DMS 273 treated with DMSO at 0.1 percent for 48 hours (cell line): ENCODE results near the gene SPOCK1.
"Not testable (repeated sequence)": the region's sequence is repeated elsewhere in the genome, so short reads cannot be mapped to it uniquely, and the experiment has no call there.

Experiments used
- DNase-seq: peaks from one replicate; lab custom pipeline; 2025; lab: John Stamatoyannopoulos, UW

Gene SPOCK1

GRCh38 chr5:137498736-137499505 is at the start of gene SPOCK1:
Gene SPOCK1 (minus strand): TSS chr5:137499326.
- peak; percentile 33 for DNase-seq

DNA sequence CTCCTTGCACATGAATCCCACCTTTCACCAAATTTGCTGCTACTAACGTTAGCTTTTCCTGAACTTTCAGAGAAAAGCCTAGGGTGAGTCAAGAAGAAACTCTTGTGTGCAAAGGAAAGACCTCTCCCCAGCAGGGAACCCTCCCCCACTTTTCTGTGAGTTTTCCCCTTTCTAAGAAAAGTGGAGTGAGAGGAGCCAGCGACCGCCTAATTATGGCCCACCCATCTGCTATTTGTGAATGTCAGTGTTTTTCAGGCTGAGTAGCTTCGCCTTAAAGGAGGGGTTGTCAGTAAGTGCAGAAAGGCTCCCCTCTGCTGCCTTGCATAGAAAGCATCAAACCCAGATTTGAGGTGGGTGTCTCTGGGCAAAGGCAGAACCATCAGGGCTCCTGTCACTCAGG is 46.8 kb upstream of the SPOCK1 start:
- no peak for DNase-seq

DNA sequence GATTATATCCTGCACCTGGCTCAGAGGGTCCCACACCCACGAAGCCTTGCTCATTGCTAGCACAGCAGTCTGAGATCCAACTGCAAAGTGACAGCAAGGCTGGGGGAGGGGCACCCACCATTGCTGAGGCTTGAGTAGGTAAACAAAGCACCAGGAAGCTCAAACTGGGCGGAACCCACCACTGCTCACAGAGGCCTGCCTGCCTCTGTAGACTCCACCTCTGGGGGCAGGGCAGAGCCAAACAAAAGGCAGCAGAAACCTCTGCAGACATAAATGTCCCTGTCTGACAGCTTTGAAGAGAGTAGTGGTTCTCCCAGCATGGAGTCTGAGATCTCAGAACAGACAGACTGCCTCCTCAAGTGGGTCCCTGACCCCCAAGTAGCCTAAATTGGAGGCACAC is 36.3 kb upstream of the SPOCK1 start:
- not testable (repeated sequence) for DNase-seq

- no peak for DNase-seq
These were observed 34.8 kb upstream of the SPOCK1 start for GRCh38 chr5:137533963-137534362.

DNA sequence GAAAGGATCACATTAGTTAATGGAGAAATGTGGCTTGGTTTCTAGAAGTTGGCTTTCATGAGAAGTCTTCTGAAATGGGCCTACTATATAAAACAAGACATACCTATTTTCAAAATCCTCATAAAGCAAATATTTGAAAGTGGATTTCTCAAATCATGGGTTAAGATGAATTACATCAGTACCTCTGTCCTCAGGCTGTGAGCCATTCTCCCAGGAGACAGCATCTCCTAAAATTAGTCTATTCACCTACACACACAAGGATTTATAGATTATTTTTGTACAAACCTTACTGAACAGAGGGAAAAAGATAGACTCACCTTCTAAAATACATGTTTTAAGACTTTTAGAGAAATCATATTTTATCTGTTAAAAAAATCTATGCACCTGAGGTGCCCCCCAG is 32.1 kb upstream of the SPOCK1 start:
- no peak for DNase-seq

DNA sequence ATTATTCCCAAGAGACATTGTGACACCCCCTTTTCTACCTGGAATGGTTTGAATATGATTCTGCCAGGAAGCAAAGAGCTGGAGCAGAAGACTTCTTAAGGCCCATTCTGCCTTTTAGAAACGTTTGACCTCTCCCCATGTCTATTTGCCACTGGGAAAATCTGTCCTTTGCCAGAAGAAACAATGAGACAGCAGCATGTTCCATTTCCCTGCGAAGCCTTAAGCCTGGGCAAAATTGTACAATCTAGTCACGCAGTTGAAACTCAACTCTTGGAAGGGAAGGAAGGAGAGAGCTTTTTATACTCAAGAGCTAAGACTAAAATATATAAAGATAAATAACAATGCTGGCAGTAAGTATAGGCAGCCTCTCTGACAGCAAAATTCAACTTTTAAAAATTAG is 22.1 kb upstream of the SPOCK1 start:
- no peak for DNase-seq

DNA sequence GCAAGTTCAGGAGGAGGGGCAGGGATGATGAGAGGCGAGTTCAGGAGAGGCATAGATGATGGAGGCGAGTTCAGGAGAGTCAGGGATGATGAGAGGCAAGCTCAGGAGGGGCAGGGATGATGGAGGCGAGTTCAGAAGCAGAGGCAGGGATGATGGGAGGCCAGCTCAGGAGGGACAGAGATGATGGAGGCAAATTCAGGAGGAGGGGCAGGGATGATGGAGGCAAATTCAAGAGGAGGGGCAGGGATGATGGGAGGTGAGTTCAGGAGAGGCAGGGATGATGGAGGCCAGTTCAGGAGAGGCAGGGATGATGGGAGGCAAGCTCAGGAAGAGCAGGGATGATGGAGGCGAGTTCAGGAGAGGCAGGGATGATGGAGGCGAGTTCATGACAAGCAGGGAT is 17.8 kb upstream of the SPOCK1 start:
- DNase-seq, result no peak

DNA sequence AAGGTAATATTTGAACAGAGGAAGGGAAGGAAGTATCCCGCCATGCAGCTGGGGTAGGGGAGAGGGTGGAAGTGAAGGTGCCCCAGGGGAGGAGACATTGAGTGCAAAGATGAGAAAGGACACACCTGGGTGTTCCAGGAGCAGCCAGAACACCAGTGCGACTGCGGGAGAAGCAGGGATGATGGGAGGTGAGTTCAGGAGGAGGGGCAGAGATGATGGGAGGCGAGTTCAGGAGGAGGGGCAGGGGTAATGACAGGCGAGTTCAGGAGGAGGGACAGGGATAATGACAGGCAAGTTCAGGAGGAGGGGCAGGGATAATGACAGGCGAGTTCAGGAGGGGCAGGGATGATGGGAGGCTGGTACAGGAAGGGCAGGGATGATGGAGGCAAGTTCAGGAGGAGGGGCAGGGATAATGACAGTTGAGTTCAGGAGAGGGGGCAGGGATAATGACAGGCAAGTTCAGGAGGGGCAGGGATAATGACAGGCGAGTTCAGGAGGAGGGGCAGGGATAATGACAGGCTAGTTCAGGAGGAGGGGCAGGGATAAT is 17.2 kb upstream of the SPOCK1 start:
- DNase-seq, result no peak

DNA sequence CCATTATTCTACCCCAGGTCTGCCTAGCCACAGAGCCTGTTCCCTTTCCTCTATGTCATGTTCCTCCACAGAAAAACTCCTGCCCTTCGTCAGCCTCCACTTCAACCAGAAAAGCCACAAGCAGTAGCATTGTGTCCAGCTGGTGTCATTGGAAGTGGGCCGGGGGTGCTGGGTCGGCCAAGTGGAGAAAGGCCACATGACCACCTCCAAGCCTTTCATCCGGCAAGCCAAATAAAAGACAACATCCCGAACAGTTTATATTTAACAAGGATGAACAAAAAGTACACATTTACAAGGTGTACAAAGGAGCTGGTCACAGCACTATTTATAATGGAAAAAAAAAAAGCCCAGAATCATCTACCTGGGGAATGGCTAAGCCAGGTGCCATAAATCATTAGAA is 16.1 kb upstream of the SPOCK1 start:
- DNase-seq, result no peak

- DNase-seq, result no peak
These were observed 11.5 kb upstream of the SPOCK1 start for GRCh38 chr5:137510671-137511070.

- no peak for DNase-seq
These were observed 8.0 kb upstream of the SPOCK1 start for GRCh38 chr5:137507150-137507549.

- DNase-seq, result no peak
These were observed 7.2 kb upstream of the SPOCK1 start for GRCh38 chr5:137506296-137506695.

GRCh38 chr5:137504916-137505315 is 5.8 kb upstream of the SPOCK1 start:
- DNase-seq, result no peak

- no peak for DNase-seq
These were observed 4.3 kb upstream of the SPOCK1 start for GRCh38 chr5:137503456-137503855.

- DNase-seq, result no peak
These were observed 3.5 kb upstream of the SPOCK1 start for GRCh38 chr5:137502632-137503031.

DNA sequence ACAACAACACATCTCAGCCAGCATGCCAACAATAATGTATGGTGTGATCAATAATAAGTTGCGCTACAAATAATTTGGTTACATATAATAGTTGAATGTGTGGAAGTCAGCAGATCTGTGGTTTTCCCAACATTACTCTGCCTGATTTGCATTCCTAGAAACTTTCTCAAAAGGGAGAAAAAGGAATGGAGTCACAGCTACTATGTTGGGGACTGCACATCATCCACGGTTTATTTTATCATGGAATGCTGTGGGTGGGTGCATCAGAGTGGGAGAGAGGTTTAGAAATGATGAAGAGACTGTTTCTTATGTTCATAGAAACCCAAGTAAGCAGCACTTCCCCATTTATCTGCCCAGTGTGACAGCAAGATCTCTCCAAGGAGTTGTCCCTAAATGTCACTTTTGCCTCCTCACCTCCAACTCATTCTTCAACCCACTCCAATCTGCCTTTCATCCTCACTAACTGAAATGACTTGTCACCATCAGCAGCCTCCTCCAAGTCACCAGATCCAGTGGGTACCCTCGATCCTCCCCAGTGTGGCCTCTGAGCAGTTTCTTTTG is 2.8 kb upstream of the SPOCK1 start:
- DNase-seq, result no peak

DNA sequence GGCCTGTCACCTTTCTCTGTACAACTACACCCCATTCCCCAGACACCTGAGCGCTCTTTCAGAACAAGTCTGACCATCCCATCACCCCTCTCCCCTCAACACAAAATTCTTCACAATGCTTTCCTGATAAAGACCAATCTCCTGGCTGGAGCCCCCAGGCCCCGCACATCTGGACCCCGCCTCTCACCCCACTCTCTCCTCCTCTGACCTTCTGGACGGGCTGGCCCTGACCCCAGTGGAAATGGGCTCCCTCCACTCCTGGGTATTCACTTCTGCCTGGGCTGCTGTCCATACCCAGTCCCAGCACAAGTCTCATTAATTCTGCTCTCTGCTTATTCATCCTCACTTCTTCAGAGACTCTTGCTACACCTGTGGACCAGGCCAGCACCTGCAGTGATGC is 2.1 kb upstream of the SPOCK1 start:
- DNase-seq, result no peak

DNA sequence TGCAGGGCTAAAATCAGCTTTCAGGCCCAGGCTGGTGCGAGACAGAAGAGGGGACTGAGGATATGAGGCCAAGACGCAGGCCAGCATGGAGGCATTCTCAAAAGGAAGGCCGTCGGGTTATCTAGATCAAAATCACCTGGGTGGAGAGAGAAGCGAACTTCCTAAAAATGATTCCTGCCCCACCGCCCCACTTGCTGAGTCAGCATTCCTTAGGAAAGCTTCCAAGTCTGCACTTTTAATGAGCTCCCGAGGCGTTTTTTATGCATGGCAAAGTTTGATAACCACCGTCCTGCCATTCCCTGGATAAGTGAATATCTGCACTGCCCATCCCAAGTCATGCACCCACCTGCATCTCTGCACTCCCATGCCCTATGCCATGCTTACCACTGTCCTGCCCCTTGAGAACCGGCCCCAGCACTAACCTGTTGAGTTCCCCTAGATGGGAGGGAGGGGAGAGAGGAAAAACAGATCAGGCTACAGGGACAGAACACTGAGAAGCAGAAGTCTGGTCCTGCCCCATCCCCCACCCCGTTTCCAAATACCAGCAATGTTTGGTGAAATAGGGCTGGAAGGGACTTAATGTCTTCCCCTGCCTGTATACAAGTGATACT is 1.6 kb upstream of the SPOCK1 start:
- DNase-seq, result no peak

- not testable (repeated sequence) for DNase-seq
These were observed 351 bp upstream of the SPOCK1 start for GRCh38 chr5:137499506-137499847.

- DNase-seq, result peak; percentile 8
These were observed 808 bp downstream of the SPOCK1 start for GRCh38 chr5:137498301-137498735.

DNA sequence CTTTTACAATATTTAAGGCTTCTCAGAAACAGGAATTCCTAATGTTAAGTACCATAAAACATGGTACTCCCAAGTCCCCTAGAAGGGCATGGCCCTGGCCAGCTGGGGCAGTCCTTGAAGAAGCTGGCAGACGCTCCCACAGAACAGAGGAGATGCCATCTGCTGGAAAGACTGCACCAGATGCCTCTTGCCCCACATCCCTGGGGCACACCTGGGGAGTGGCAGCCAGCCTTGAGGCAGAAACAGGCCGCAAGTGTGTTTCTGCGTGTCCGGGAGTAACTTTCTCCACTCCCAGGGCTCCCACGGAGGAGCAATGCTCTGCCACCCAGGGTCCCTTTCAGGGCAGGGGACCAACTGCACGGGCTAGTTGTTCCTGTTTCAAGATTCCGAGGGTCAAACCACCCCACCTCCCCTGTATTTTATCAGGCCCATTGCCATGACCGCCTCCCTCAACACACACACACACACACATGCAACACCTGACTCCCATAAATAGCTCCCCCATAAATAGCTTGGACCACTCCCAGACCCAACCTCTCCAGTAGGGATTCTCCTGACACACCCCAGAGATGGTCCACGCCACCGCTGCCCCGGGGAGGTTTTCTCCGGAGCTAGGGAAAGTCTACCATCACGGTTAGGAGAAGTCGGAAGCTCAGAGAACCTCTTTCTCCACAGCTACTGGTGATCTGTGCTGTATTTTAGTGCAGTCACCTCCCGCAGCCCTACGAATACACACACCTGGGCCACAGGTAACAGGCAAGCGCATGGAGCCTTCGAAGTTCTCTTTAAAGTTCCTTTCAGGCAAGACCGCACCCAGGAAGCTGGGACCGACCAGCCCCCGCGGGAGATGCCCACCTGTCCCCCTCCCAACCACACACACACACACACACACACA is 1.5 kb downstream of the SPOCK1 start:
- peak; percentile 17 for DNase-seq

- DNase-seq, result no peak
These were observed 2.2 kb downstream of the SPOCK1 start for GRCh38 chr5:137496919-137497318.
